H1 (cell line): ENCODE data around the gene ITGA5. TPM values are rescaled to one million over a fixed set of nuclear protein-coding genes. Genes with fewer than 3 reads are reported as not detected.

ENCODE experiments used
- EZH2 ChIP-seq: fragments of 200-600 bp; sonication (generic); IDR thresholded peaks from 2 replicates; pipeline ENCODE4 v1.7.1; 2012; ENCODE audit warnings: low read depth, mild to moderate bottlenecking, moderate library complexity, low read length, inconsistent platforms; ENCODE audit not compliant: severe bottlenecking
- PHF8 ChIP-seq: fragments of 200-600 bp; sonication (generic); conservative IDR thresholded peaks from 2 replicates; pipeline ENCODE4 v1.7.1; 2012; ENCODE audit warnings: low read depth, mild to moderate bottlenecking, inconsistent platforms, low read length, moderate library complexity
- POU5F1 ChIP-seq: IDR thresholded peaks from 2 replicates; pipeline ENCODE4 v1.6.1; 2011; ENCODE audit warnings: low read depth, mild to moderate bottlenecking, low read length, moderate library complexity
- RBBP5 ChIP-seq: IDR thresholded peaks from 2 replicates; pipeline ENCODE4 v1.7.1; 2012; ENCODE audit warnings: low read depth, mild to moderate bottlenecking, inconsistent platforms, low read length, moderate library complexity, borderline replicate concordance
- RXRA ChIP-seq: IDR thresholded peaks from 2 replicates; pipeline ENCODE4 v1.6.1; 2011; ENCODE audit warnings: low read depth, mild to moderate bottlenecking, low read length, moderate library complexity; ENCODE audit not compliant: insufficient read depth
- SIX5 ChIP-seq: IDR thresholded peaks from 2 replicates; pipeline ENCODE4 v1.6.1; 2011; ENCODE audit warnings: mild to moderate bottlenecking, low read depth, low read length
- polyA plus RNA-seq, 7 experiments: library from polyadenylated mRNA; depleted of rRNA in 3 of 7; stranded (reverse) in 5 of 7; unstranded in 2 of 7; fragments of >200 nt in 5 of 7; fragments of 200-250 nt in 2 of 7; gene quantifications; 1 replicate in 5 of 7; 2 replicates in 1 of 7; 4 replicates in 1 of 7; pipeline versions ENCODE4 v1.2.1 to v1.2.3, GENCODE V29; 2011 to 2013; ENCODE audit warnings: missing spikeins in 2 of 7, mixed read lengths in 2 of 7
- total RNA-seq: library from RNA; stranded (reverse); fragmentation: NEBNext Ultra II Directional; extraction: Animal tissue kit (Norgen Biotek cat#: 25700); gene quantifications from 2 replicates; pipeline ENCODE4 v1.2.1, GENCODE V29; 2021

The ITGA5 gene
- total and polyA plus RNA-seq, 2 of the 8 experiments (the other 6 are each of a cell fraction or from before 2014, with no cell fraction given): 11.6 to 19.4 TPM

GRCh38 chr12:54426690-54427089, 7.6 kb upstream of the ITGA5 start (continued):
- TF ChIP-seq RBBP5 (no peak), RXRA (no peak), POU5F1 (no peak), SIX5 (no peak), PHF8 (no peak), EZH2 (no peak)
- TF ChIP-seq, all 59 proteins: peak for 0
